ENCODE measurements around the gene TBC1D22A. TPM values are rescaled to one million over a fixed set of nuclear protein-coding genes. Genes with fewer than 3 reads are reported as not detected.
A peak's percentile ranks its signal among the peaks of the same experiment; 100 is the strongest.

Gene TBC1D22A
- total RNA-seq, 1 donor from 2014 or later: 28.9 TPM

DNA sequence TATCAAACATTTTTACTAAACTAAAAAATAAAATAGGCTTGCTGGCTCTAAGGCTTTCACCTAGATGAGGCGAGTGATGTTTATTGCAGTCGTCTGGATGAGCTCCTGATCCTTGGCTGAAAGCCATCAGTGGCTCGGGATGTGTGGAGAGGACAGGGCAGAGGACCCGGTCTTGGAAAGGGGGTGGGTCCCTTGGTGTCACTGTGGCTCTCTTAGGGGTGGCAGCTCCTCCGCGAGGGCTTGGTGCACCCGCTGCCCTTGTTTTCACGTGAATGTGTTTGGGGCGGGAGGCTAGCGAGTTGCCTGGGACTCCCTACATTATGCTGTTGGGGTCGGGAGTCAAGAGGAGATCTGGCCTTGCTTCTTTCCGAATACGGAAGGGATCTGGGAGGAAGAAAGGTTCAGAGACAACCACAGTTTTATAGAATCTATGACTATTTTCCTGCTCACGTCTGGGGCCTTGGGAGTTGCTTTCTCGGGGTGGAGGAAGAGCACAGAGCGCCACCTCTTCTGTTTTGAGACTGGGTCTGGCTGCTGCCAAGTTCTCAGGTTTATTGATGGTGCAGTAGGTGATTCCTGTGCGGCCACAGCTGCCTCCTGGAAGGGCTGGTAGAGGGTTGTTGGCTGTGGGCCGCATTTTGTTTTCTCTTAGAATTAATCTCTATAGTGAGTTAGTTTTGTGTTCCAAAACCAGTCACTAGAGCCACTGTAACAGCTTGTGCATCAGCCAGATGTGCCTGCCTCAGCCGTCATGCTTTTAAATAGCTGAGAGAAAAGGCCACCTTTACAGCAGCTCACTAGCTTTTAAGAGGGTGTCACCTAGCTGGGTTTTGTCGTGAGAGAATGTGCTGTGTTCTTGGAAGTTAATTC, 12.8 kb downstream of the TBC1D22A start:
- Mint-ChIP-seq H3K27ac (ENCODE audit: unreplicated experiment) (peak overlapping the region; percentile 36), H3K27me3 (ENCODE audit: unreplicated experiment) (no peaks in the 10 kb centered on the region), H3K36me3 (ENCODE audit: unreplicated experiment) (no peaks in the 10 kb centered on the region), H3K4me1 (ENCODE audit: unreplicated experiment) (peaks cover 31% of the 10 kb centered on the region), H3K4me3 (ENCODE audit: unreplicated experiment) (no peak overlapping the region), H3K9me3 (ENCODE audit: unreplicated experiment) (no peaks in the 10 kb centered on the region)
- TF ChIP-seq, protein P1, sequence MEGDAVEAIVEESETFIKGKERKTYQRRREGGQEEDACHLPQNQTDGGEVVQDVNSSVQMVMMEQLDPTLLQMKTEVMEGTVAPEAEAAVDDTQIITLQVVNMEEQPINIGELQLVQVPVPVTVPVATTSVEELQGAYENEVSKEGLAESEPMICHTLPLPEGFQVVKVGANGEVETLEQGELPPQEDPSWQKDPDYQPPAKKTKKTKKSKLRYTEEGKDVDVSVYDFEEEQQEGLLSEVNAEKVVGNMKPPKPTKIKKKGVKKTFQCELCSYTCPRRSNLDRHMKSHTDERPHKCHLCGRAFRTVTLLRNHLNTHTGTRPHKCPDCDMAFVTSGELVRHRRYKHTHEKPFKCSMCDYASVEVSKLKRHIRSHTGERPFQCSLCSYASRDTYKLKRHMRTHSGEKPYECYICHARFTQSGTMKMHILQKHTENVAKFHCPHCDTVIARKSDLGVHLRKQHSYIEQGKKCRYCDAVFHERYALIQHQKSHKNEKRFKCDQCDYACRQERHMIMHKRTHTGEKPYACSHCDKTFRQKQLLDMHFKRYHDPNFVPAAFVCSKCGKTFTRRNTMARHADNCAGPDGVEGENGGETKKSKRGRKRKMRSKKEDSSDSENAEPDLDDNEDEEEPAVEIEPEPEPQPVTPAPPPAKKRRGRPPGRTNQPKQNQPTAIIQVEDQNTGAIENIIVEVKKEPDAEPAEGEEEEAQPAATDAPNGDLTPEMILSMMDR (IDR thresholded peaks at IDR 0.05): no peak
- no peak for DNase-seq (ENCODE audit: extremely low spot score, unreplicated experiment)

DNA sequence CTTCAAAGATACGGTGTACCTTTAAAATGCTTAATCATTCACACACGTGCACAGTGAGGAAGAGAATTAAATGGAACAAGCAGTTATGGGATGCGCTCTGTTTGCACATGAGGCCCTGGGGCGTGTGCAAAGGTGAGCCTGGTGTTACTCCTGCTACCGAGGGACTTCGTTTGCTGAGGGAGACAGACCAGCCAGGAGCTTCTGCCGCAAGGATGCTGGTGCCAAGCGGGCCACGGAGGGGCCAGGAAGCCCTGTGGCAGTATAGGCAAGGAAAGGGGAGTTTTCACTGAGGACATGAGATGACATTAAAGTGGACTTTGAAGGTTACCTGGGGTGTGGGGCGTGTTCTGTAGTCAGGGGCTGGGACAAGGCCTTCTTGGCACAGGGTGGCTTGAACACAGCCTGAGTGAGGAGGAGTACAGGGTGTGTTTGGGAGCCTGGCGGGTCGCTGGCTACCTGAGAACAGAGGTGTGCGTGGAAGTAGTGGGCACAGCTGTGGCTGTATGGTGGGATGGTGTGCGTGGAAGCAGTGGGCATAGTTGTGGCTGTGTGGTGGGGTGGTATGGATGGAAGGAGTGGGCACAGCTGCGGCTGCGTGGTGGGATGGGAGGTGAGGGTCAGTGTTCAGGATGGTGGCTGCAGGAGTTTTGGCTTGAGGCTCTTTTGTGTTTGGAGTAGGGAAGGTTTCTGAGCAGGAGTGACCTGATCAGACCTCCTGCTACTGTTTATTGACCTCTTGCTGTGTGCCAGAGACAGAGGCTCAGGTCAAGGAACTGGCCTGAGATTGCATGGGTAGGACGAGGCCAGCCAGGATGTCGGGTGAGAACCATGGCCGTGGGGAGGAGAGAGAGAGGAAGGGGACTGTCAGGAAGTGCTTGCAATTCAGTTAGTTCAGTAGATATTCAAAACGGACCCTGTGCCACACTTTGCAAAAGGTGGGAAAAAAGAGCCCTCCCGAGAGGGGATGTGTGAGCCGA, 13.7 kb downstream of the TBC1D22A start:
- H3K27ac Mint-ChIP-seq (ENCODE audit: unreplicated experiment): no peak overlapping the region
- TF ChIP-seq, protein P1 (IDR thresholded peaks at IDR 0.05): no peak
- H3K4me3 Mint-ChIP-seq (ENCODE audit: unreplicated experiment): no peak overlapping the region
- no peaks in the 10 kb centered on the region for H3K27me3 Mint-ChIP-seq (ENCODE audit: unreplicated experiment)
- no peaks in the 10 kb centered on the region for H3K36me3 Mint-ChIP-seq (ENCODE audit: unreplicated experiment)
- H3K9me3 Mint-ChIP-seq (ENCODE audit: unreplicated experiment): no peaks in the 10 kb centered on the region
- no peak for DNase-seq (ENCODE audit: extremely low spot score, unreplicated experiment)
- H3K4me1 Mint-ChIP-seq (ENCODE audit: unreplicated experiment): peaks cover 31% of the 10 kb centered on the region

DNA sequence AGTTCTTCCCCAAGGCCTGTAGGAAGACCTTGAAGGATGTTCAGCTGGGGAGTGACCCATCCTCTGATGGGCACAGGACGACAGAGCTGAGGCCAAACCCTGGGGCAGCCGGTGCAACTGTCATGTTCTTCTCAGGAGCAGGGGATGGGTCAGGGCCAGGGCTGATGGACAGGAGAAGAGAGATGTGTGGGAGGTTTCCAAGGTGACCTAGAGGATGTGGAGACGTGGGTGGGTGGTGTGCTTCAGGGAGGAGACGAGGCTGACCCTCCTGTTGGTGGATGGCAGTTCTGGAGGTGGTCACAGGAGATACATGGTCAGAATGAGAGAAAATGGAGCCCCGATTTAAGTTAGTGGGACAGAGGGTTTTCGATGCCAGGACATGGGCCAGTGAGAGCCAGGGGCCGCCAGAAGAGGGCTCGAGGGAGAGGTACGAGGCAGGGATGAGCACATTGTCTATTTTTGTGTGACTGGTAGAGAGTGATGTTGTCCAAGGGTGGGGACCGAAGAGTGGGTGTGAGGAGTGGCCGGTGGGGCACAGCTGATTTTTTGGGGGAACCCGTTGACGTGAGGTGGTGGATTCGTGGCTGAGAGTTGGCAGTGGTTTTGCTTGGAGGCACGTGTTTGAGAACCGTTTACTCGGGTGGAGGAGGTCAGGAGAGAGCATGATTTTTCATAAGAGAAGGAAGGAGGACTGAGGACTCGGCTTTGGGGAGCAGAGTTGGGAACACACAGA, 14.6 kb downstream of the TBC1D22A start:
- Mint-ChIP-seq H3K4me1 (ENCODE audit: unreplicated experiment) (peaks cover 31% of the 10 kb centered on the region), H3K9me3 (ENCODE audit: unreplicated experiment) (no peaks in the 10 kb centered on the region), H3K27ac (ENCODE audit: unreplicated experiment) (no peak overlapping the region), H3K4me3 (ENCODE audit: unreplicated experiment) (no peak overlapping the region), H3K27me3 (ENCODE audit: unreplicated experiment) (no peaks in the 10 kb centered on the region), H3K36me3 (ENCODE audit: unreplicated experiment) (no peaks in the 10 kb centered on the region)
- TF ChIP-seq, protein P1 (IDR thresholded peaks at IDR 0.05): no peak
- DNase-seq (ENCODE audit: extremely low spot score, unreplicated experiment): no peak

DNA sequence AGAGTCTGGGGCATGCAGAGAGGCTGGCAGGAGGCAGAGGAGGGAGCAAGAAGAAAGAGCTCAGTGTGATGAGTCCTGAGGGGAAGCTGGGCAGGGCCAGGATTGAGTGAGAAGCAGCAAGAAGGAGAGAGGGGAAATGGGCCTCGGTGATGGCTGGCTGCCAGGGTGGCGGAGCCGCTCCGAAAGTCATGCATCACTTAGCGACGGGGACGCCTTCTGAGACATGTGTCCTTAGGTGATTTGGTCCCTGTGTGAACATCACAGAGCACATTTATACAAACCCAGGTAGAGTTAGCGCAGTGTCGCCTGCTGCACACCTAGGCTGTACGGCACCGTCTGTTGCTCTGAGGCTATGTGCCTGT, 15.1 kb downstream of the TBC1D22A start:
- no peaks in the 10 kb centered on the region for H3K36me3 Mint-ChIP-seq (ENCODE audit: unreplicated experiment)

More for the DNA sequence above, 15.1 kb downstream of the TBC1D22A start:
- H3K27ac Mint-ChIP-seq (ENCODE audit: unreplicated experiment): no peak overlapping the region
- H3K4me3 Mint-ChIP-seq (ENCODE audit: unreplicated experiment): no peak overlapping the region
- no peaks in the 10 kb centered on the region for H3K9me3 Mint-ChIP-seq (ENCODE audit: unreplicated experiment)
- no peaks in the 10 kb centered on the region for H3K27me3 Mint-ChIP-seq (ENCODE audit: unreplicated experiment)
- no peak for DNase-seq (ENCODE audit: extremely low spot score, unreplicated experiment)
- peaks cover 31% of the 10 kb centered on the region for H3K4me1 Mint-ChIP-seq (ENCODE audit: unreplicated experiment)
- TF ChIP-seq, protein P1 (IDR thresholded peaks at IDR 0.05): no peak

All from osteocyte (in vitro differentiated cells).